Coronary artery (tissue), 2 donors: ENCODE data around the gene CWH43.

Source experiments
- DNase-seq: peaks from one replicate; pipeline ENCODE4 v3.0.0-alpha.2; 2017; ENCODE audit warnings: low spot score
- H3K27ac ChIP-seq, 2 donors: fragments of 200-600 bp; sonication (generic); one replicate each; pipeline ENCODE4 v1.5.1; 2016 to 2019
- H3K4me3 ChIP-seq: fragments of 200-600 bp; sonication (generic); 2 replicates; pipeline ENCODE4 v1.5.1; 2016; ENCODE audit warnings: mild to moderate bottlenecking, moderate library complexity
- TF ChIP-seq, protein P1 (sequence below): fragments of 200-600 bp; sonication (generic); IDR thresholded peaks from one replicate; pipeline ENCODE4 v1.5.1; 2019; ENCODE audit warnings: antibody characterized with exemption

The CWH43 gene

DNA sequence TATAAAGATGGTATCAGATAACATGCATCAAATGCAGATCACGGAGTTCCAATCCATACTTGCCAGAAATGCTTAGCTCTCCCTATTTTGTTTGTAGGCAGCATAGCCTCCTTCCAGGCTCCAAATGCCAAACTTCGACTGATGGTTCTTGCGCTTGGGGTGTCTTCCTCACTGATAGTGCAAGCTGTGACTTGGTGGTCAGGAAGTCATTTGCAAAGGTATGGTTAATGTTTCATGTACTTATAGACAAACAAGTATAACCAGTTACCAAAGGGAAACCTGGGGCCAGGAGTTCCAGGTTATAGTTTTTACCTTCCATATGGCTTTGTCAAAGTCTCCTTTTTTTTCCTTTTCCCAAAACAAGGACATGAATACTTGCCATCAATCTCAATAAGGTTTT, 5.3 kb downstream of the CWH43 start:
- Histone ChIP-seq H3K27ac (no peak overlapping the region), H3K4me3 (no peak overlapping the region)
- DNase-seq = no peak
- TF ChIP-seq, protein P1, sequence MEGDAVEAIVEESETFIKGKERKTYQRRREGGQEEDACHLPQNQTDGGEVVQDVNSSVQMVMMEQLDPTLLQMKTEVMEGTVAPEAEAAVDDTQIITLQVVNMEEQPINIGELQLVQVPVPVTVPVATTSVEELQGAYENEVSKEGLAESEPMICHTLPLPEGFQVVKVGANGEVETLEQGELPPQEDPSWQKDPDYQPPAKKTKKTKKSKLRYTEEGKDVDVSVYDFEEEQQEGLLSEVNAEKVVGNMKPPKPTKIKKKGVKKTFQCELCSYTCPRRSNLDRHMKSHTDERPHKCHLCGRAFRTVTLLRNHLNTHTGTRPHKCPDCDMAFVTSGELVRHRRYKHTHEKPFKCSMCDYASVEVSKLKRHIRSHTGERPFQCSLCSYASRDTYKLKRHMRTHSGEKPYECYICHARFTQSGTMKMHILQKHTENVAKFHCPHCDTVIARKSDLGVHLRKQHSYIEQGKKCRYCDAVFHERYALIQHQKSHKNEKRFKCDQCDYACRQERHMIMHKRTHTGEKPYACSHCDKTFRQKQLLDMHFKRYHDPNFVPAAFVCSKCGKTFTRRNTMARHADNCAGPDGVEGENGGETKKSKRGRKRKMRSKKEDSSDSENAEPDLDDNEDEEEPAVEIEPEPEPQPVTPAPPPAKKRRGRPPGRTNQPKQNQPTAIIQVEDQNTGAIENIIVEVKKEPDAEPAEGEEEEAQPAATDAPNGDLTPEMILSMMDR = no peak

DNA sequence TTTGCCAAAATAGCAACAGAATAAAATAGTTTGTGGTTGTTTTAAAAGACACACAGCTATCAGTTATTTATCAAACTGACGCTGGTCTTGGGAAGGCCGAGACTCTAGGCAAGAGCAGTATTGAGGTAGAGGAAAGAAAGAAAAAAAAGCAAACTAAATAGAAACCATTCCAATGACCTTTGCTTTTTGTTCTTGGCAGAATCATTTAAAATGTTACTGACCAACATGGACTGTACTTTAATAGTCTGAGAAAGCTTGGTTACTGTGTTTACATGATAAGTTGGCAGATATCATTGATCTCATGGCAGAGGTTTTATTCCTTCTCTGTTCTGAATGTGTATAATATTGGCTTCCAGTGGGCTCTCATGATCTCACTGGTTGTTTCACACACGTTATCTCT, 11.9 kb downstream of the CWH43 start:
- Histone ChIP-seq H3K27ac (no peak overlapping the region), H3K4me3 (no peak overlapping the region)
- TF ChIP-seq, protein P1 = no peak
- no peak for DNase-seq

DNA sequence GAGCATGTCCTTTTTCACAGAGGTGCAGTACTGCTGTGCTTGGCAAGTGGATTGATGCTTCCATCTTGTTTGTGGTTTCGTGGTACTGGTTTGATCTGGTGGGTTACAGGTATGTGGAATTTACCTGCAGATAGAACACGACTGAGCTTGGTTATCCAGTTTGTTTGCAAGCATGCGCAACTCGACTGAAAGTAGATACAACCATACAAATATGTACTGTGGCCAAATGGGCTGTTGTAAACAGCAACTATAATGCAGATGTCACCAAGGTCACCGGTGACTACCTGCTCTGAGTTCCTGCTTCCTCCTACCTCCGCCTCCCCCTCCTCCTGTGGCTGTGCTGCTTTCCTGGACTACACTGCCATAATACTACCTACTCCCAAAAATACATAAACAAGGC, 12.4 kb downstream of the CWH43 start:
- Histone ChIP-seq H3K4me3 (no peak overlapping the region), H3K27ac (no peak overlapping the region)
- DNase-seq = no peak
- TF ChIP-seq, protein P1 = no peak

DNA sequence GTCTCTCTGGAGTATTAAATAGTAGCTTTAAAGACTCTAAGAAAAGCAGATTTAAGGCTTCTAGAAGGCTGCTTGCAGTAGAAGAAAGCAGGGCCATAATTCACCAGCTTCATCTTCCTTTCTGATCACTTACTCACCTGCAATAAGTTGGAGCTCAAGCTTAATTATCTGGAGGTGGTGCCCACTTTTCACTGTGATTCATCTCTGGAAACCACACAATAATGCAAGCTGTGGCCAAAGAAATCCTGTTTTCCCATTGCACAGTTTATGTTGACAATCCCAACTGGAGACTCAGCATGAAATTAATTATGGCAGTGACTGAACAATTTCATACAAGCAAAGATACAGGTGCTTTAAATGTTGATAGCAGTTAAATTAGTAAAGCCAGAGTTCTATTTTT, 14.7 kb downstream of the CWH43 start:
- TF ChIP-seq, protein P1 = no peak
- no peak for DNase-seq
- no peak overlapping the region for H3K4me3 ChIP-seq
- H3K27ac ChIP-seq = no peak overlapping the region

DNA sequence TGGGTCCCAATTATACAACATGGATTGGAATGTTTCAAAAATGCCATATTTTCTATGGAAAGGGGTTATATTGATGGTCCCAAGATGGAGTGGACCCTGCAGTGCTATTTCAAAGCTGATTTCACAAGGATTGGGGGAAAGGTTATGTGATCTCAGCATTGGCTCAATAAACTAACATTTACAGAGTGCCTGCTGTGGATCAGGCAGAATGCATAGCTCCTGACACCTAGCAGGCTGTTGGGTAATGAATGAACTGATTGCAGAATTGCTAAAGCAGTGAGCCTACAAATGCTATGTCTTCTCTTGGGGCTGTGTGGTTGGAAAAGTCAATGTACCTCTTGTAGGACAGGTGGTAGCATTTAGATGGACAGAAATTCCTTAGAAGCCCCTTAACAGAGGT, 16.9 kb downstream of the CWH43 start:
- Histone ChIP-seq H3K4me3 (no peak overlapping the region), H3K27ac (no peak overlapping the region)
- TF ChIP-seq, protein P1 = no peak
- no peak for DNase-seq

DNA sequence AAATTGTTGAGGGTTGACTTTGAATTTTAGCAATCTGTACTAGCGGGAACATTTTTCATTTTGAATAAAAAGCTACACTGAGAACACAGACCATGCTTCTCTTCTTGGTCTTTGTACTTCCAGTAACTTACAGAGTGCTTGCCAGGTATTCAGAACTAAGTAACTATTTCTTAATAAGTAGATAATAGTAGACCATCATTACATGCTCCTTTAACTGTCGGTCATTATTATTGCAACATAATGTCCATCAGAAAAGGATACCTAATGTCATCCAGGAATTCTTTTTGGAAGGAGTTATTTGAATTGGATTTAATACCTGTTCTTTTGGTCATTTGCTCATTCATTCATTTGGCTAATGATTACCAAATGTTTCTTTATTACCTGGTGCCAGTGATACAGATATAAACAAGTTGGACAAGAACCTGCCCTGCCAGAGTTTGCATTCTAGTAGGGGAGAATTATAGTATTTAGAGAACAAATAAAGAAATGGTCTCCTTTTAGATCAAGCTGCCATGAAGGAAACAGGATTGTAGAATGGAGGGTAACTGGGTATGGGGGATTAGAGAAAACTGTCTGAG, 32.7 kb downstream of the CWH43 start:
- TF ChIP-seq, protein P1 = no peak
- Histone ChIP-seq H3K27ac (no peak overlapping the region), H3K4me3 (no peak overlapping the region)
- no peak for DNase-seq

DNA sequence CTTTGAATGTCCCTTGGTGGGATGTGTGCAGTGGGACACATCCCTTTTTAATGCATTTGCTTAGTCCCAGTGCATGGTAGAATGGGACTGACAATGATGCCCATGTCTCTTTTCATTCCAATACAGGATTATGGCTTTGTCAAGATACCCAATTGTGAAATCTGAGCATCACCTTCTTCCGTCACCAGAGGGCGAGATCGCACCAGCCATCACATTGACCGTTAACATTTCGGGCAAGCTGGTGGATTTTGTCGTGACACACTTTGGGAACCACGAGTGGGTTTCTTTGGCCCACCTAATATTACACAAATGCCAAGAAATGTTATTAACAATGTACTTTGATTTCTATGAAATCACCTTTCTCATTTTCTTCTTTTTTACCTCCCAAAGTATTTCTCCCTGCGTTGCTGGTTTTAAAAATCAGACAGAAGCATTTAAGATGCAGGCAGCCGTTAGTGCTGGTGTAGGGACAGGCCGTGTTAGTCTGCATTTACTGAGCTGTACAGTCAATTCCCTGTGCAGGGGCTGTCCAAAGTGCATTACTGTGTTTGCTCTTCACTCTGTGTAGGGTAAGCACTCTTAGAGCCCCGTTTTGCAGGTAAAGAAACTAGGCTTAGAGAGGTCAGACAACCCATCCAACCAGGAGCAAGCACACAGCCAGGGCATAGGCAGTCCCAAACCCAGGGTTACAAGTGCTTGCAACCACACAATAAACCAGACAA, 46.5 kb downstream of the CWH43 start:
- DNase-seq = no peak
- Histone ChIP-seq H3K27ac (no peak overlapping the region), H3K4me3 (no peak overlapping the region)
- TF ChIP-seq, protein P1 = no peak
